B cell (primary cell): ENCODE data around the gene TBC1D20. TPM values are rescaled to one million over a fixed set of nuclear protein-coding genes. Genes with fewer than 3 reads are reported as not detected.

Experiments used
- ATAC-seq: fragments of 200-7000 bp; cut with Tn5 transposase; one replicate; pipeline ENCODE4 v1.10.0; 2021; ENCODE audit warnings: low read depth, mild to moderate bottlenecking, moderate number of reproducible peaks, moderate library complexity
- CTCF ChIA-PET: fragments of 350-600 bp; sonication (Branson Sonifier 250); formaldehyde crosslinking; loops from one replicate; lab custom pipeline; 2021; ENCODE audit warnings: antibody characterized with exemption, inconsistent platforms; lab: Charles Lee
- POLR2A ChIA-PET: fragments of 350-600 bp; sonication (Branson Sonifier 250); formaldehyde crosslinking; loops from one replicate; lab custom pipeline; 2021; ENCODE audit warnings: antibody characterized with exemption; lab: Charles Lee
- DNase-seq: peaks from one replicate; pipeline ENCODE4 v3.0.0; 2013
- H2AFZ ChIP-seq: 2 replicates; pipeline ENCODE4 v1.6.1; 2012; ENCODE audit warnings: mild to moderate bottlenecking, low read depth, low read length; ENCODE audit not compliant: insufficient read depth, poor library complexity, severe bottlenecking
- H3K27ac ChIP-seq, 2 donors: 1 replicate in 1 of 2; 2 replicates in 1 of 2; pipeline ENCODE4 v1.5.1; 2012 to 2013; ENCODE audit warnings: low read length in 2 of 2, mild to moderate bottlenecking in 2 of 2, moderate library complexity in 1 of 2
- H3K27me3 ChIP-seq, 4 experiments: fragments of 200-600 bp in 1 of 4; sonication (generic) in 1 of 4; replicated peaks in 1 of 4; 1 replicate in 2 of 4; 2 replicates in 2 of 4; pipeline versions ENCODE4 v1.6.1 to v1.7.0; 2013 to 2016; ENCODE audit warnings: low read length in 3 of 4, mild to moderate bottlenecking in 2 of 4, mixed read lengths in 1 of 4, moderate library complexity in 1 of 4; ENCODE audit not compliant: insufficient read depth in 4 of 4, control insufficient read depth in 3 of 4; ENCODE audit errors: control extremely low read depth in 1 of 4
- H3K36me3 ChIP-seq, 2 experiments: replicated peaks in 1 of 2; 1 replicate in 1 of 2; 2 replicates in 1 of 2; pipeline versions ENCODE4 v1.6.1 to v1.7.1; 2013; ENCODE audit warnings: low read length in 1 of 2; ENCODE audit not compliant: insufficient read depth in 2 of 2, control insufficient read depth in 1 of 2; ENCODE audit errors: control extremely low read depth in 1 of 2, extremely low read depth in 1 of 2
- H3K4me1 ChIP-seq, 2 donors: fragments of 200-600 bp in 1 of 2; sonication (generic) in 1 of 2; 1 replicate in 1 of 2; 2 replicates in 1 of 2; pipeline versions ENCODE4 v1.5.1 to v1.6.1; 2013 to 2017; ENCODE audit warnings: low read length in 2 of 2; ENCODE audit not compliant: control insufficient read depth in 2 of 2, insufficient read depth in 2 of 2
- H3K4me2 ChIP-seq: replicated peaks from 2 replicates; pipeline ENCODE3; 2012; ENCODE audit warnings: mild to moderate bottlenecking, low read depth, low read length; ENCODE audit not compliant: poor library complexity, severe bottlenecking
- H3K4me3 ChIP-seq, 5 experiments: fragments of 200-600 bp in 1 of 5; sonication (generic) in 1 of 5; 1 replicate in 3 of 5; 2 replicates in 2 of 5; pipeline versions ENCODE4 v1.5.1 to v1.7.0; 2011 to 2016; ENCODE audit warnings: low read length in 4 of 5, mild to moderate bottlenecking in 4 of 5, low read depth in 2 of 5, control low read depth in 1 of 5, moderate library complexity in 1 of 5; ENCODE audit not compliant: insufficient read depth in 1 of 5; ENCODE audit errors: control extremely low read depth in 1 of 5, extremely low read depth in 1 of 5
- H3K79me2 ChIP-seq: fragments of 200-600 bp; sonication (generic); one replicate; pipeline ENCODE4 v1.6.0; 2016; ENCODE audit warnings: low read length; ENCODE audit not compliant: control insufficient read depth, insufficient read depth
- H3K9ac ChIP-seq: fragments of 200-600 bp; sonication (generic); 2 replicates; pipeline ENCODE4 v1.6.1; 2017; ENCODE audit warnings: mild to moderate bottlenecking, low read length, moderate library complexity
- H3K9me3 ChIP-seq, 3 donors: one replicate each; pipeline versions ENCODE4 v1.6.1 to v1.7.1; 2013; ENCODE audit warnings: low read length in 2 of 3; ENCODE audit not compliant: control insufficient read depth in 2 of 3, insufficient read depth in 1 of 3; ENCODE audit errors: control extremely low read depth in 1 of 3
- H4K20me1 ChIP-seq: 2 replicates; pipeline ENCODE4 v1.6.0; 2012; ENCODE audit warnings: mild to moderate bottlenecking, low read length; ENCODE audit not compliant: insufficient read depth, control insufficient read depth, poor library complexity, severe bottlenecking
- H3K27ac Mint-ChIP-seq: one replicate; pipeline ENCODE4 v1.8.0; 2021; ENCODE audit warnings: mixed read lengths
- H3K27me3 Mint-ChIP-seq: one replicate; pipeline ENCODE4 v1.8.0; 2021; ENCODE audit warnings: mixed read lengths
- H3K4me1 Mint-ChIP-seq: one replicate; pipeline ENCODE4 v1.8.0; 2021; ENCODE audit warnings: mixed read lengths
- H3K4me3 Mint-ChIP-seq: one replicate; pipeline ENCODE4 v1.8.0; 2021; ENCODE audit warnings: mixed read lengths
- H3K9me3 Mint-ChIP-seq: one replicate; pipeline ENCODE4 v1.8.0; 2022; ENCODE audit warnings: mixed read lengths; ENCODE audit not compliant: insufficient read depth
- EZH2 ChIP-seq: IDR thresholded peaks from 2 replicates; pipeline ENCODE4 v1.6.1; 2012; ENCODE audit warnings: borderline replicate concordance, low read depth, mild to moderate bottlenecking, moderate library complexity, low read length; ENCODE audit not compliant: insufficient read depth, poor library complexity, severe bottlenecking
- WGBS: methylation state at CpG from one replicate; pipeline ENCODE4 v1.1.5; 2013; ENCODE audit warnings: missing lambda C conversion rate; ENCODE audit not compliant: insufficient coverage; 5-methylcytosine and 5-hydroxymethylcytosine counted together
- intact Hi-C: fragments of 100-400 bp; cut with micrococcal nuclease; formaldehyde crosslinking; loops from one replicate; pipeline ENCODE4 v1.10.0; 2022
- polyA plus RNA-seq: library from polyadenylated mRNA; depleted of rRNA; stranded (reverse); fragments of >200 nt; gene quantifications from 2 replicates; pipeline ENCODE4 v1.2.3, GENCODE V29; 2012
- total RNA-seq, 2 donors: library from RNA; stranded (reverse); fragments of 120-200 nt in 1 of 2; gene quantifications; 1 replicate in 1 of 2; 2 replicates in 1 of 2; pipeline versions ENCODE4 v1.2.3 to v1.2.4, GENCODE V29; 2013 to 2022
- TF ChIP-seq, protein P1 (sequence below): fragments of 200-600 bp; IDR thresholded peaks from one replicate; pipeline ENCODE4 v1.8.0; 2022; ENCODE audit warnings: antibody characterized with exemption, mild to moderate bottlenecking

The TBC1D20 gene
- total and polyA plus RNA-seq, 2 donors (not counting 1 experiment from before 2014, with no cell fraction given): 31.7 to 40.0 TPM

DNA sequence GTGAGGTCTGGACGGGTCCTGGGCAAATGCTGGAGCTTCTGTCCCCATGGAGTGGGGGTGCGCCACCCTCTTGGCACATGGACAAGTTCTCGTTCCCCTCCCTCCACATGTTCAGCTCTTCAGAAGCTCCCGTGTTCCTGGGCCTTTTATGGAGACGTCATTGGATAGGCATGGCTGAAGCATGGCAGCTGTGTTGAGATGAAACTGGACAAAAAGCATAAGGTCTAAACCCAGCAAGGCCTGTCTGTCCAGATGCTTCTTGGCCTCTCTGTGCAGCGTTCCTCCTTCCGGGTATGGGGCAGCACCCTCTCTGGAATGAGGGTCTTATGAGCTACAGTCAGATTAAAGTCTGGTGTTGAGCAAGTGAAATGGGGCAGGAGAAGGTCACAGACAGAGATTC, 26.8 kb downstream of the TBC1D20 start:
- CTCF ChIA-PET: interaction anchor here (0.6 to 1.7 kb wide), 2 partner anchors 43 to 81 kb away, joined by 4 to 6 read pairs; no protein-coding TSS in a partner anchor
- Histone ChIP-seq H2AFZ (no peak overlapping the region), H3K9me3 (no peaks in the 10 kb centered on the region), H3K4me1 (peaks cover 32 to 49% of the 10 kb centered on the region in 2 donors), H3K4me3 (no peak overlapping the region), H3K36me3 (peaks cover 1 to 40% of the 10 kb centered on the region in 2 experiments), H3K9ac (no peak overlapping the region), H3K27me3 (no peaks in the 10 kb centered on the region), H3K79me2 (peaks cover 3% of the 10 kb centered on the region), H3K27ac (no peak overlapping the region), H4K20me1 (no peaks in the 10 kb centered on the region), H3K4me2 (no peak overlapping the region)
- H3K27me3 Mint-ChIP-seq: no peaks in the 10 kb centered on the region
- 98% methylated on average over 7 of the region's 7 CpGs for WGBS
- H3K9me3 Mint-ChIP-seq: no peaks in the 10 kb centered on the region
- POLR2A ChIA-PET: no interaction called here
- H3K27ac Mint-ChIP-seq: peak overlapping the region; percentile 20
- peaks cover 68% of the 10 kb centered on the region for H3K4me1 Mint-ChIP-seq
- ATAC-seq (no peak), DNase-seq (no peak)
- intact Hi-C loops: no loop called here
- no peak for TF ChIP-seq EZH2
- TF ChIP-seq, protein P1, sequence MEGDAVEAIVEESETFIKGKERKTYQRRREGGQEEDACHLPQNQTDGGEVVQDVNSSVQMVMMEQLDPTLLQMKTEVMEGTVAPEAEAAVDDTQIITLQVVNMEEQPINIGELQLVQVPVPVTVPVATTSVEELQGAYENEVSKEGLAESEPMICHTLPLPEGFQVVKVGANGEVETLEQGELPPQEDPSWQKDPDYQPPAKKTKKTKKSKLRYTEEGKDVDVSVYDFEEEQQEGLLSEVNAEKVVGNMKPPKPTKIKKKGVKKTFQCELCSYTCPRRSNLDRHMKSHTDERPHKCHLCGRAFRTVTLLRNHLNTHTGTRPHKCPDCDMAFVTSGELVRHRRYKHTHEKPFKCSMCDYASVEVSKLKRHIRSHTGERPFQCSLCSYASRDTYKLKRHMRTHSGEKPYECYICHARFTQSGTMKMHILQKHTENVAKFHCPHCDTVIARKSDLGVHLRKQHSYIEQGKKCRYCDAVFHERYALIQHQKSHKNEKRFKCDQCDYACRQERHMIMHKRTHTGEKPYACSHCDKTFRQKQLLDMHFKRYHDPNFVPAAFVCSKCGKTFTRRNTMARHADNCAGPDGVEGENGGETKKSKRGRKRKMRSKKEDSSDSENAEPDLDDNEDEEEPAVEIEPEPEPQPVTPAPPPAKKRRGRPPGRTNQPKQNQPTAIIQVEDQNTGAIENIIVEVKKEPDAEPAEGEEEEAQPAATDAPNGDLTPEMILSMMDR: no peak
- no peak overlapping the region for H3K4me3 Mint-ChIP-seq

DNA sequence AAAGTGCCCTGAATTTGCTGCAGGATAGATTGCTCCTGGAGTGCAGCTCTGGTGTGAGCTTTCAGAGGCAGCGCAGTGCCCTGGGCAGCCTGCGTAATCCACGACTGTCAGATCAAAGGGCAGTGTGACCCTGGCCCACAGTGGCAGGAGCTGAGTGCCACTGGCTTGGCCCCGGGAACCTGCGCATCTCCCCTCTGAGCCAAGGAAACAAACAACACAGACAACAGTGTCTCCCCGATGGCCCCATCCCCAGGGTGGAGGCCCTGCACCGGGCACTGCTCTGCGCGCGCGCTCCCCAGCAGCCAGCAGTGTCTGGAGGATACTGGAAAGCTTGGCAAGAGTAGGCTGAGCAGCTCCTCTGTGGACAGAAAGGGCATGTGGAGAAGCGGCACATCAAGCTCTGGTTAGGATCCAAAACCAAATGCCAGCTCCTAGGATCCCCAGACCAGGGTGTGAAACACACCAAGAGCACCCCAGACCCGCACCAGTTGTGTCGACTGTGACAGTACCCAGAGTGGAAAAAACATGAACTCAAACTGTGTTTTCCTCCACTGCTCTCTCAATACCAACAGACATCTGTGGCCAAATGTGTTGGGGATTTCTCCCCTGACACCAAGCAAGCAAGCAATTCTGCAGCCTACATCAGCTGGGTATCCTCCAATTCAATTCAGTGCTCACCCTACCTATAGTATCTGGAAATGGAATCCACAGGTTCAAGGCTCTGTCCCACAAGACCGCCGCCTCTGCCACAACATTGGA, 27.5 kb downstream of the TBC1D20 start:
- H3K4me1 Mint-ChIP-seq: peaks cover 67% of the 10 kb centered on the region
- no peak overlapping the region for H3K27ac ChIP-seq
- no peak for TF ChIP-seq EZH2
- TF ChIP-seq, protein P1: no peak
- no peak overlapping the region for H3K4me3 ChIP-seq
- no peaks in the 10 kb centered on the region for H4K20me1 ChIP-seq
- H3K9me3 ChIP-seq: no peaks in the 10 kb centered on the region
- no peak for ATAC-seq
- no peak overlapping the region for H3K27ac Mint-ChIP-seq
- no peaks in the 10 kb centered on the region for H3K9me3 Mint-ChIP-seq
- no peak for DNase-seq
- no peaks in the 10 kb centered on the region for H3K27me3 ChIP-seq
- no peaks in the 10 kb centered on the region for H3K27me3 Mint-ChIP-seq
- peaks cover 32 to 49% of the 10 kb centered on the region in 2 donors for H3K4me1 ChIP-seq
- no peak overlapping the region for H2AFZ ChIP-seq
- H3K36me3 ChIP-seq: peaks cover 0 to 41% of the 10 kb centered on the region in 2 experiments
- no peak overlapping the region for H3K4me3 Mint-ChIP-seq
- no peak overlapping the region for H3K9ac ChIP-seq
- intact Hi-C loops: no loop called here
- H3K4me2 ChIP-seq: no peak overlapping the region
- CTCF ChIA-PET: interaction anchor here (0.6 to 1.7 kb wide), 2 partner anchors 44 to 80 kb away, joined by 4 to 6 read pairs; no protein-coding TSS in a partner anchor
- WGBS: 96% methylated on average over 14 of the region's 16 CpGs
- POLR2A ChIA-PET: interaction anchor here (0.6 kb wide), 1 partner anchor 111 kb away, joined by 3 read pairs; no protein-coding TSS in a partner anchor
- peaks cover 3% of the 10 kb centered on the region for H3K79me2 ChIP-seq
